Non-pigmented ciliary epithelial cell (primary cell): ENCODE data around the gene ERP27.

Experiments used
- DNase-seq: peaks from one replicate; pipeline ENCODE4 v3.0.0-alpha.2; 2010; ENCODE audit warnings: low read depth

Gene ERP27

GRCh38 chr12:14903386-14904098 lies 34.8 kb downstream of the ERP27 start:
- no peak for DNase-seq

- no peak for DNase-seq
These were observed 35.9 kb downstream of the ERP27 start for GRCh38 chr12:14902465-14902864.

GRCh38 chr12:14901228-14901562 lies 37.1 kb downstream of the ERP27 start:
- no peak for DNase-seq

- DNase-seq, result no peak
These were observed 37.7 kb downstream of the ERP27 start for GRCh38 chr12:14900521-14901227.

GRCh38 chr12:14896521-14897169 lies 41.7 kb downstream of the ERP27 start:
- DNase-seq, result peak; percentile 45

- no peak for DNase-seq
These were observed 44.7 kb downstream of the ERP27 start for GRCh38 chr12:14893506-14894250.

GRCh38 chr12:14892726-14893505 lies 45.4 kb downstream of the ERP27 start:
- DNase-seq, result no peak

- DNase-seq, result no peak
These were observed 47.6 kb downstream of the ERP27 start for GRCh38 chr12:14890701-14891100.

GRCh38 chr12:14886271-14886670 lies 52.1 kb downstream of the ERP27 start:
- DNase-seq, result no peak

- no peak for DNase-seq
These were observed 52.6 kb downstream of the ERP27 start, which contains the start of gene MGP for GRCh38 chr12:14885718-14886221. Gene MGP, minus strand, starts transcription at chr12:14885854. Its CDS starts 63 bp downstream, at chr12:14885791.

- peak; percentile 66 for DNase-seq
These were observed 53.9 kb downstream of the ERP27 start for GRCh38 chr12:14884458-14884878.

- DNase-seq, result no peak
These were observed 54.7 kb downstream of the ERP27 start for GRCh38 chr12:14883686-14884085.

- DNase-seq, result no peak
These were observed 57.4 kb downstream of the ERP27 start for GRCh38 chr12:14880890-14881453.

GRCh38 chr12:14879222-14879933 lies 59.0 kb downstream of the ERP27 start:
- no peak for DNase-seq

GRCh38 chr12:14878488-14878887 lies 59.8 kb downstream of the ERP27 start:
- no peak for DNase-seq

- DNase-seq, result no peak
These were observed 61.5 kb downstream of the ERP27 start for GRCh38 chr12:14876833-14877232.

GRCh38 chr12:14874882-14875281 lies 63.5 kb downstream of the ERP27 start:
- DNase-seq, result no peak

GRCh38 chr12:14873440-14874185 lies 64.7 kb downstream of the ERP27 start:
- no peak for DNase-seq

GRCh38 chr12:14871886-14872285 lies 66.5 kb downstream of the ERP27 start:
- DNase-seq, result no peak

- DNase-seq, result no peak
These were observed 67.1 kb downstream of the ERP27 start for GRCh38 chr12:14871247-14871646.
